ENCODE data around the gene DCDC2.

DNA sequence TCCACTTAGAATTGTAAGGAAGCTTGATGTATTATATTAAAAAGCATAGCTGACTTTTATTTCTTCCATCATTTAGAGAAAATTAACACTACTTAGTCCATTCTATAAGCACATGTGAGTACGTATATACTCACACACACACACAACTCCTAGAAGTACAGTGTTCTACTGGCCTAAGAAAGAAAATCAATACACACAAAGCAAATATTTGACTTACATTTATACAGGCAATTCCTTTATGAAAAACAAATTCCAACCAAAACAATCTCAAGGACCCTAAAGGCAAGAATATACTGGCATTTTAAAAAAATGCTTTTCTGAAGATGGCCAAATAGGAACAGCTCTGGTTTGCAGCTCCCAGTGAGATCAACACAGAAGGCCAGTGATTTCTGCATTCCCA is 160.0 kb downstream of the DCDC2 start:
- TF ChIP-seq CTCF (IDR thresholded peaks at IDR 0.05; ENCODE audit: borderline replicate concordance, extremely low read depth, low read length, poor library complexity, severe bottlenecking) (no peak), EZH2 (IDR thresholded peaks at IDR 0.05; ENCODE audit: borderline replicate concordance, low read depth, low read length, severe bottlenecking) (no peak)
